NCI-H146 (cell line): ENCODE data around the gene ZCWPW2.
A peak's percentile ranks its signal among the peaks of the same experiment; 100 is the strongest.

Experiments used
- DNase-seq: peaks from one replicate; lab custom pipeline; 2025; lab: John Stamatoyannopoulos, UW

Gene ZCWPW2

GRCh38 chr3:28376424-28376823 is 27.9 kb downstream of the ZCWPW2 start:
- DNase-seq = no peak

GRCh38 chr3:28386049-28386448 is 37.5 kb downstream of the ZCWPW2 start:
- DNase-seq = no peak

DNA sequence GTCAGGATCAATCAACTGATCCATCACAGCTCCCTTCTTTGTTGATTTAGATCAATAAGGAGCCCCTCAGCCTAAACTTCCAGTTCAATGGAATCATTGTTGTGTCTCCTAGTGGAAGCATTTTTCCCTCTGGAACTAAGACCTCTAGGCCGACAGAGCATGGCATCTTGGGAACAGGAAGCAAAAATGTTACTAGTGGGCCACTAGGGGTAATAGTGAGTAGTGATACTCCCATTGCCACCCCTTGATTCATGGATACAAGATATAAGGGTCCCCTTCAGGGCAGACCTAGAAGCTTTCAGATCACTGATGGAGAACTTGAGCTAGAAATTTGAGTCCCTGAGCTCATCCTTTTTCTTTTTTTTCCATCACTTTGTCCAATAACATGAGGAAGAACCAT is 40.5 kb downstream of the ZCWPW2 start:
- DNase-seq = no peak

DNA sequence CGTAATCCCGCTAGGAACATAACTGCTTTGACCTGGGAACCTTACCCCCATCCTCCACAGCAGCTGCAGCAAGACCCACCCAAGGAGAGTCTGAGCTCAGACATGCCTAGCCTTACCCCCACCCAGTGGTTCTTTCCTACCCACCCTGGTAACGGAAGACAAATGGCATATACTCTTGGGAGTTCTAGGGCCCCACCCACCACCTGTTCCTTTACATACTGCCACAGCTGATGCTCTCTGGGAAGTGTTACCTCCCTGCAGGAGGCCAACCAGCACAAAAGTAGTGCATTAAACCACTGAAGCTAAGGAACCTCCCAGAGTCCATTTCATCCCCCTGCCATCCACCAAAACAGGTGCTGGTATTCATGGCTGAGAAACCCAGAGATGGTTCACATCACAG is 50.7 kb downstream of the ZCWPW2 start:
- DNase-seq = no peak

- no peak for DNase-seq
Observed at GRCh38 chr3:28406241-28406640, 57.7 kb downstream of the ZCWPW2 start.

DNA sequence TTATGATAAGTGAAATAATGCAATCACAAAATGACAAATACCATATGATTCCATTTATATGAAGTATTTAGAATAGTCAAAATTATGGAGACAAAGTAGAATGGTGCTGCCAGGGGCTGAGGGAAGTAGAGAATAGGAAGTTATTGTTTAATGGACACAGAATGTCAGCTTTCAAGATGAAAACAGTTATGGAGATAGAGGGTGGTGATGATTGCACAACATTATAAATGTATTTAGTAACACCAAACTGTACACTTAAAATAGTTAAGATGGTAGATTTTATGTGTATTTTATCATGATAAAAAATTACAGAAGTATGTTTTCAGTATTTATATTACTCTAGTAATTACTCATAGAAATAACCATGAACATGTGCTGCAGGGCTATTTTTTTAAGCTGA is 100.9 kb downstream of the ZCWPW2 start:
- DNase-seq = no peak

DNA sequence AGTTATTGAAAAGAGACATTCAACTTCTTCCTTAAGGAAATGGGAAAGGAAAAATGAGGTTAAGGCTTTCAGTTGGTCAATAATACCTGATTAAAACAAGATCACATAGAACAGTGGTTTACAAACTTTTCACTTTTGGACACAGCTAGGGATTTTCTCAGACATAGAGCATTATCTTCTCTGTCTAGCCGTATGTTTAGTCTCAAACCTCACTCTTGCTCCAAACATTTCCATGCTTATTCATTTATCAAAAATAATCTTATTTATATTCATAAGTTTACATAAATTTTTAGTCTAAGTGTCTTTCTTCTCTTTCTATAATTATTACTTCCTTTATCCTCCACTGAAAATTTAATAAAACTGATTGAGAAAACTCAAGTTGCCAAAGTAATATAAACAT is 114.3 kb downstream of the ZCWPW2 start:
- no peak for DNase-seq

DNA sequence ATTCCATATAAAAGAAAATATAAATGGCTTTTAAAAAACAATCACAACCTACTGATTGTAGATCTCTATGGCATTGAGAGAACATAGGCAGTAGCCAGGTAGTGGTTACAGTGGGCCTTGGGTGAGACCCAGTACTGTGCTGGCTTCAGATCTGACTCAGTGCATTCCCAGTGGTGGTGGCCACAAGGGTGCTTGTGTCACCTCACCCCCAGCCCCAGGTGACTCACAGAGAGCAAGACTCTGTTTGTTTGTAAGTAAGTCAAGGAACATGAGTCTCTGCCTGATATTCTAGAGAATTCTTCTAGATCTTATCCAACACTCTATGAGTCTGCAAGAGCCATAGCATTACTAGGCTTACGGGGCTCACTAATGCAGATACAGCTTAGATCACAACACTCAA is 118.9 kb downstream of the ZCWPW2 start:
- no peak for DNase-seq

DNA sequence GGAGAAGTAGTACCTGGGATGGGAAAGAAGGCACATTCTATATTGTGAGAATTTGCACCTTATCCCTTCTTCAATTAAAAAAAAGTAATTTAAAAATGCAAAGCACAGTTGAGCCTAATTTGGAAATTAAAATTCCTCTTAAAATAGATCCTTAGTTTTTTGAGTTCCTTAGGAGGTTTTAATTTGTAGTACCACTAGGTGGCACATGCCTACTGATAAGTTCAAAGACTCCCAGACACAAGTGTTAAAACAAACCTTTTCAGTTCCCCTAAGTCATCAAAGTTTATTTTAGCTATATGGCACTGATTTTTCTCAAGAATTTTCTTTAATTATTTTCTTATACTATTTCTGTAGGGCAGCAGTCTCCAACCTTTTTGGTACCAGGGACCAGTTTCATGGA is 127.7 kb downstream of the ZCWPW2 start:
- DNase-seq = peak; percentile 49

GRCh38 chr3:28476764-28477163 is 128.2 kb downstream of the ZCWPW2 start:
- no peak for DNase-seq

GRCh38 chr3:28485164-28485563 is 136.6 kb downstream of the ZCWPW2 start:
- no peak for DNase-seq

DNA sequence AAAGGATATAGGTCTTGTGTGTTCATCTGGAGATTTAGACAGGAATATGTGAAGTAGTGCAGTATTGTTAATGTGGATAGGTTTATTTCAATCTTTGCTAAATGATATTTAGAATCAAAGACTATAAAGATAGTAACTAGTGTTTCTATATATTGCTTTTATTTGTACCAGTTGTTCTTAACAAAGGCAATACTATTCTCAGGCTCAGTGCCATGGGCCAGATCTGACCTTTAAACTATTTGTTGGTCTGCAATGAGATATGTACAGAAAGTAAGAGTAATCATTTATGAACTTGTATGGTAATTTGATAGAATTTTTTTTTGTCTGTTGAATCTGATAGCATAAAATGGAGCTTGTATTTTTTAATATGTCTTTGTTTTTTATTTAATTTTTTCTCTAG is 146.8 kb downstream of the ZCWPW2 start:
- no peak for DNase-seq

GRCh38 chr3:28502397-28502937 is 153.9 kb downstream of the ZCWPW2 start:
- DNase-seq = no peak

- DNase-seq = no peak
Observed at GRCh38 chr3:28504976-28505375, 156.5 kb downstream of the ZCWPW2 start.

DNA sequence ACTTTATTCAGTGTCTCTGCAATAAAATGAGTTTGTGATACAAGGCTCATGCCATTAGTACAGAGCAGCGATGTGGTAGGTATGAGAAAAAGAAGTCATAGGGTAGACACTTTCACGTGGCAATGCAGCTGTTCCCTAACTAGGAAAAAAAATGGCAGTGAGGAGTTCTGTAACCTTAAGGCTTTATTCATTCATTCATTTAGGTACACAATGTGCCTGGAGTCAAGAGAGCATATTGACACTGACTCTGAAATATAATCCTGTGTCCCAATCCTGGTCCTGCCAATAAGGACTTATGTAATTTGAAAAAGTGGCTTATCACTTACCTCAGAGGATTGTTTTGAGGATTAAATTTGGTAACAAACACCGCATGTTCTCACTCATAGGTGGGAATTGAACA is 173.1 kb downstream of the ZCWPW2 start:
- DNase-seq = no peak

GRCh38 chr3:28542351-28542750 is 193.8 kb downstream of the ZCWPW2 start:
- no peak for DNase-seq

DNA sequence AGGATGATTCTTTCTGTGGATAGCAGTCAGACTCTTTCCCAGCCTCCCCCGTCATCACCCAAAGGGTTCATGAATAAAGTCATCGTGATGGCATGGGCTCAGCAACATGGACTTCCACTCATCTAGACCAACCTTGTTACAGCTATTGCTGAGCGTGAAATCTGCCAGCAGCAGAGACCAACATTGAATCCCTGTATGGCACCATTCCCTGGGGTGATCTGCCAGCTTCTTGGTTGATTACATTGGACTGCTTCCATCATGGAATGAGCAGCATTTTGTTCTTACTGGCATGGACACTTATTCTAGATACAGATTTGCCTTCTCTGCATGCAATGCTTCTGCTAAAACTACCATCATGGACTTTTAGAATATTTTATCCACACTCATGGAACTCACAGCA is 195.7 kb downstream of the ZCWPW2 start:
- DNase-seq = no peak

- no peak for DNase-seq
Observed at GRCh38 chr3:28544831-28545230, 196.3 kb downstream of the ZCWPW2 start.

DNA sequence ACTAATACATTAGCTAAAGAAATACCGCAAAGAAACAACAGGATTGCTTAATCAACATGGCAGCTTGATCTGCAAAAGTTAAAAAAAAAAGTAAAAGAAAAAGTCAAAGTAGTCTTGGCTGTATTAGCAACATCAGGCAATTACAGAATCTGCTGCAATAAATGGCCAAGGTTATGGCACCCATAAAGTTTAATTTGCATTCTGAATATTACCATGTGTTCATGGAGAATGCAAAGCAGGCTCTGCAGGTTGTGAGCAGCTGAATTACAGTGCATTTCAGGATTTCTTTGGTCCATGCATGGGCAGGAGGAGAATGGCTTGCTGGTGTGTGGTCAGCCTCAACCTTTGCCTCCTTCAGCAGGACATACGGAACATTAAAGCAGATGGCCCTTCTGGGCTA is 199.2 kb downstream of the ZCWPW2 start:
- no peak for DNase-seq

GRCh38 chr3:28553175-28553574 is 204.7 kb downstream of the ZCWPW2 start:
- DNase-seq = no peak

GRCh38 chr3:28556195-28556594 is 207.7 kb downstream of the ZCWPW2 start:
- no peak for DNase-seq

DNA sequence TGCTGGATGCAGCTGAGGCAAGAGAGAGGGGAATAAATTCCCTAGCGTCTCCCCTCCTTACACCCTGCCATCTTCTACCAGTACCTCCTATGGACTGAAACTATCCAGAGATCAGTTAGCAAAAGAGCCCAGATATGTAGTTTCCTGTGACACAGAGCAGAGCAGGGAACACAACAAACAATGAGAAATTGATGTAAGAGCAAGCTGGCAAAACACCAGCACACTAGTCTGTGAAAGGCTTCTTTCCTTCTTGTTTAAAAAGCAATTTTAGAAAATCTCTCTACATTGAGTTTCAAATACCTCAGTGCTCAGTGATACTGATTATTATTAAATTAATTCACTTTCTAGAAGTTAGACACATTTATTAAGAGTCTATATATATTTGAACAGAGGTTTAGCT is 215.7 kb downstream of the ZCWPW2 start:
- DNase-seq = no peak

GRCh38 chr3:28569357-28569756 is 220.8 kb downstream of the ZCWPW2 start:
- DNase-seq = no peak

GRCh38 chr3:28574036-28574435 is 225.5 kb downstream of the ZCWPW2 start:
- no peak for DNase-seq
